Measurements from ENCODE around the gene PDLIM7.

PDLIM7 gene

DNA sequence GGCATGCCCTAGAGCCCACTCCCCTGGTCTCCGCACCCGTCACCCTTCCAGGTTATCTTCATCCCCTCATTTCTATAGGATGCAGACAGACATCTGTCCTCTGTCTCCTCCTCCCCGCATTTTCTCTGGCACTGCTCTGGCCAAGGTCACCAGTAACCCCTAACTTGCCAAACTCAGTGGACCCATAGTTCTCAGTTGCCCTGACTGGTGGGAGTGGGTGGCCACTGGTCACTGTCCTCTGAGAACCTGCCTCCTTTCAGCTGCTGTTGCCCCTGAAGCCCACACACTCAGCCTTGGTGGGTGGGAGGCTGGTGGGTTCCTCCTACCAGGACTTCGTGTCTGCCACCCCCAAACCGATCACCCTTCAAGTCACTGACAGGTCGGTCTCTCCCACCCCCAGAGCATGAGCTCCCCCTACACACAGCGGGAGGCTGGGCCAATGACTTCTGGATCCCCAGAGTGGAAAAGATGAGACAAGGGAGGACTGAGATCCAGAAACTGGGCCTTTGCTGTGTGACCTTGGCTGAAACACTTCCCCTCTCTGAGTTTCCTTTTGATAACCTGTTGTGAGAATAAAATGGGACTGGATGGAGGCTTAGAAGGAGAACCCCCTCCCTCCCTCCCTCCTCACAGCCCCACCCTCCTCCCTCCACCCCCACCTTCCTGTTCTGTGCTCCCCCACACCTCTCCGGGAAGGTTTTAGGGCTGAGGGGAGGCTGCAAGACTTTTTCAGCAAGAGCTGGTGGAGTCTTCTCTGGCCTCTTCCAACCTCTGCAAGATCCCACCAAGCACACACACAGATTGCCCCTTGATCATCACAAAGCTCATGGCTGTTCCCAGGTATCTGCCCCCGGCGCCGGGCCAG is 21.6 kb downstream of the PDLIM7 start:
- DNase-seq = peak in 8 of 56 donors; percentile 18 to 45 (median 33)

DNA sequence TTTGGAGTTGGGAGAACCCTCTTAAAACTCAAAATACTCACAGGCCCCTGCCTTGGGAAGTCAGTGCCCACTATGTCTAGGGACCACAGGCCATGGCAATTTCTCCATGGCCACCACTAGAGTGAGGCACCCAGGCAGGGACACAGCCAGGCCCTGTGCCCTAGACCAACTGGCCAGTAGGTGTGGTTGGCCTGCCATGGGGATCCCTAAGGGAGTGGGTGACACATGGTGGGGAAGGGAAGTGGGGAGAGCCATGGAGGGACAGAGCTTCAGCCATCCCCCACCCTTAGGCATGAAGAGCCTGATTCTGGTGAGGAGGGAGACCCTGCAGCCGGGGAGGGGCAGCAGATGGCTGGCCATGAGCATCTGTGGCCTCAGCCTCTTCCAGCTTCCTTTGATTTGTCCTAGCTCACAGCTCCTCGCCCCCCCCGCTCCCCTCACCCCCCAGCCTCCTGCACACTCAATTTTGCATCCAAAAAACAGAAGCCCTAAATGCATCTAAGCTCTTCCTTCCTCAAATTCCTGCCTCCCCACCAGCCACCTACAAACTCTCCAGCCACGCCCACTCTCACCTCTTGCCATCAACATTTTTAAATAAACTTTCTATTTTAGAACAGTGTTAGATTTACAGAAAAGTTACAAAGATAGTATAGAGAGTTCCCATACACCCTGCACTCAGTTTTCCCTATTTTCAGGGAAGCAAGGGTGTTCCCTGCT is 22.4 kb downstream of the PDLIM7 start:
- no peak for DNase-seq

DNA sequence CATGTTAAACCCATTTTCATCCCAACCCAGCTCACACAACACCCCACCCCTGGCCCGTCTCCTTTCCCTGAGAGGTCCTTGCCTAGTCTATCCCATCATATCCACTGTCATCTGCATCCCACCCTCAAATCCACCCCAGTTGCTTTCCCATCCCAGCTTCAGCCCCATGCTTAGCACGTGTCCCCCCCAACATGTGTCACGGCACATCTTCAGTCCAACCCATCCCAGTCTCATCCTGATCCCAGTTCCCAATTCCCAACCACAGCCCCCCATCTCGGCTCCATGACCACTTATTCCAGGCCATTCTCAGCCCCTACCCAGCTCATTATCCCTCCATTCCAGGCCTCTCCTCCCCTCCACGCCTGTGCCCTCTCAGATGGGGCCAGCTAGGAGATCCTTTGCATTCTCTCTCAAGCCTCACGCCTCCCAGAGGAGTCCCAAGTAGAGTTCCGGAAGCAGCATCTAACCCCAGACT is 23.4 kb downstream of the PDLIM7 start:
- DNase-seq = no peak

DNA sequence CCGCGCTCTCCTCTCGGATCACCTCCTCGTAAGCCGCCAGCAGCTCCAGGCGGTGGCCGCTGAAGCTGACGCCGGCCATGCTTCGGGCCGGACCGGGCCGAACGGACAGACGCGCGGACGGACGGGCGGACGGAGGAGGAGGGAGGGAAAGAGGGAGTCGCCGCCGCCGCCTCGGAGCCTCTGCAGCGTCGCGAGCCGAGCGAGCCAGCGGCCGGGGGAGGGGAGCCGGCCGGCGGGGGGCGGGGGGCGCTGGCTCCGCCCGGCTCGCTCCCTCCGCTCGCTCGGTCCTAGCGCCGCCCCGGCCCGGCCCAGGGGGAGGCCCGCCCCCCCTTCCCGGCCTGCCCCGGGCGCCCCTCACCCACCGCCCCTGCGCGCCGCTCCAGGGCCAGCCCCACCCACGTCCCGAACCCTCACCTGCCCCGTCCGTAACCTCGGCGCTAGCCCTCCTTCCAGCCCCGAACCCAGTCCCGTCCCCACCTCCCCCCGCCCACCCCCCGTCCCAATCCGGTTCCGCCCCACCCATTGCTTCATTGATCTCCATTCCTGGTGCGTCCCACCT is 23.9 kb downstream of the PDLIM7 start, which contains the start of gene DBN1:
Gene DBN1, minus strand, starts transcription at position 192 of the 559 bp plus-strand sequence. Its CDS starts 113 bp downstream, at position 79.
- DNase-seq = peak in 10 of 56 donors; percentile 15 to 61 (median 32)

DNA sequence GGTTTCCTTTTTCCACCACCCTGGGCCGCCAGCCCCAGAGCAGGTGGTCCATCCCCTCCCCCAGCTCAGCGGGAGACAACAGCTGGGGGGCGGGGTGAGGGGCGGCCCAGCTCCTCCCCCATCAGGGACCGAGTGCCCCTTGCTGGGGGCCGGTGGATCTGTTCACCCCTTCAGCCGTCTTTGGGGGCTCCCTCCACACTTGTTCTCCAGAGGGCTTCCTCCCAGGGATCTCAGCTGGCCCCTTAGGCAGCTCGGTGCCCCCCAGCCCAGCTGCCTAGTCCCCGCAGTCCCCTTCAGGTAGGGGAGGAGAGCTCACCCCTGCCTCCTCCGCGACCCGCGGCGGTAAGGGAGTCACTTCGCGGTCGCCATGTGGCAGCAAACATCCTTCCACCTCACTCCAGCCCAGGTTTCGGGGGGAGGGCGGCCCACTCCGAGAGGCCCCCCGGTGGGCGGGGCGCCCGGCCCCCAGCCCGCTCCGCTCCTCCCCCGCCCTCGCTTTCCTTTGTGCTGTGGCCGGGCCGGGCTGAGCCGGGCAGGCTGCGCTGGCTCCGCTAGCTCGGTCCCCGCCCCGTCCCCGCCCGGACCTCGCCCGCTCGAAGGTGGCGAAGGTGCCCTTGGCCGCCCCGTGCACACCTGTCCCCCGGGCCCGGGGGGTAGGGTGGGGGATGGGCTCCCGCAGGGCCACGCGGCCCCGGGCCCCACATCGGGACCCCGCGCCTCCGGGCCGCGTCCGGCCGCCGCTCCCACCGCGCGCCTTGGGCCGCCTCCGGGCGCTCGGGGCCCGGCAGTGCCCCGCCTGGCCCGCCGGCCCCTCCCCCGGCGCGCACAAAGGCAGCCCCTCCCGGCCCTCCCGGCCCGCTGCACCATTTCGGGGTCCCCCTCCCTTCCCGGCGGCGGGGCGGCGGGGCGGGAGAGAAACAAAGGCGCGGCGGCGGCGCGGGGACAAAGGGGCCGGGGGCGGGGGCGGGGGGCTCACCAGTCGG is 24.7 kb downstream of the PDLIM7 start:
- DNase-seq = peak in 1 of 56 donors; percentile 32

DNA sequence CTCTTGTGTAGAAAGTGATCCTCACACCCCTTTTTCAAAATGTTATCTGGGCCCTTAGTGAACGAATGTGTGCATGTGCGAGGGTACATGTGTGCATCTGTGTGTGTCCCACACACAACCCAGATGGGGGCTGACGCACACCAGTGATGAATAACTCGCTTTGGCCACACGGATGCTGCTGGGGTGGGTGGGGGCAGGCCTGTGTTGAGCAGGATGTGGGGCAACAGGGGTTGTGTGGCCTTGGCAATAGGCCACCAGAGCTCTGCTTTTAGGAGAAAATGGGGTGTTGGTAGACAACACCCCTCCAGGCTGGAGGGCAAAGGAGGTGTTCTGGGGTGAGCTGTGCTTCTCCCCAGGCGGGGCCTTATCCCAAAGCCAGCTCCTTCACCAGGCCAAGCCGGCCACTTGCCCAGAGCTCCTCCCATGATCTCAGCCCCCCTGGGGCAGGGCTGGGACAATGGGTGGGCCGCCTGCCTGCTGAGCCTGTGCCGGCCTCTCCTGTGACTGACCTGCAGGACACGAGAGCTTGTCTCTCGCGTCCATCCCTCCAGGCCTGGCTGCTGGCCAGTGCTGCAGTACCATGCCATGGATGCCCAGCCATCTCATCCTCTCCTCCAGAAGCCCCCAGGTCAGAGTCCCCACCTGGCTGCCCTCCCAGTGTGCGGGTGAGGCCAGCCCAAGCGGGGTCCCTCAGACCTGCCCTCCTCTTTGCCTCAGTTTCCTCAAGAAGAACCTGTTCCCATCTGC is 25.6 kb downstream of the PDLIM7 start:
- DNase-seq = no peak

DNA sequence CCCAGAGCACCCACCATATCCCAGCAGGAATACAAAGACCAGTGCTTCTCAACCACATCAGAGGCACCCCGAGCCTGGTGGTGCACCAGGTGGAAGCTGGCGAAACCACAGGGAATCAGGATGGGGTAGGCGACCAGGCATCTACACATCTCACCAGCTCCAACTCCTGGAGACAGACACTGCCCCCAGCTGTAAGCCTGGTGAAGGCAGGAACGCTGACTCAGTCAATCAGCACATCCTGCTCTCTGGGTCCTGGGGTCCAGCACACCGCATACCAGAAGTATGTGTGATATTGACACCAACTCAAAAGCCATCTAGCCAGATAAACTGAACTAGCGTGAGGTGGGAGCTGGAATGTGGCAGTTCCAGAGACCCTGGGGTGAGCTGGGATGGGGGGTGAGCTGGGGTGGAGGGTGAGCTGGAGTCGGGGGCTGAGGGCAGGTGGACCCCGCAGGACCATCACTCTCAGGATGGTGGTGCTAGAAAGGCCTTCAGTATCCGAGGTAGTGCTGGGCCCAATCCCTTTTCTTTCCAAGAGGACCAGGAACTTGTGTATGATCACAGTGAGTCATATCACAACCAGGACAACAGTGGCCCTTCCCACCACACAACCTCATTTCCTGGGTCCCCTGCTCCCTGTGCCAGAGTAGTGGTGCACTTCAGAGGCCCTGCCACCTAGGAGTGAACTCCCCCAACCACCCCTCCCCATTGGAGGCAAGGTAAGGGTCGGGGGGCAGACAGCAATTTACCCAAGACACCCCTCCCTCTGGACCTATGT is 26.5 kb downstream of the PDLIM7 start:
- DNase-seq = no peak

DNA sequence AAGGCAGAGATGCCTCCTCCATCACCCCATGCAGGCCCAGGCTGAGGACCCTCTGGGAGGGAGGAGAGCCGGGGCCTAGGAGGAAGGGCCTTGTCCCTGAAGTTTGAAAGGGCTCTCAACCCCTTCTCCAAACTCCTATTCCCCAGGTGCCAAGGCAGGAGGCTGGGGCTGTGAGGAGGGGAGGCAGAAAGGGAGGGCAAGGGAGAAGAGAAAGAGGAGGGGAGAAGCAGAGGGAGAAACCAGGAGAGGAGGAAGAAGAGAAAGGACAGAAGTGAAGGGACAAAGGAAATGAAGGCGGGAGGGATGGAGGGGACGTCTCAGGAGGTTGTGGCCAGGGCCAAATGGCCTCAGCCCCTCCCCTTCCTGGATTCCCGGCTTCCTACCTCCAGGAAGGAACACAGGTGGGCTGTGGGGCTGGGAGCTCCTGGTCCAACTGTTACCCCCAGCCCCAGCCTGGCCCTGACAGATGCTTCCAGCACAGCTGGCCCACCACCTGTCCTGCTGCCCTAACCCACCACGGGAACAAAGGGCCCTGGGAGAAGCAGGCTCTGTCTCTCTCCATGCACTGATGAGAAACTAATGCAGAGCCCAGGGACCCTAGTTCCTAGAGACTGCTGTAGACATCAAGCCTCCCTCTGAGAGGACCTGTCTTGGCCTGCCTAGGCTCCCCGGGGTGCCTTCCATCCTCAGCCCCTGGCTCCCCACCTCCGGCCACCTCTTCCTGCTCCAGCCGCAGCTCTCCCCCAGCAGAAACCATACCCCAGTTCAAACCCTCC is 27.5 kb downstream of the PDLIM7 start:
- no peak for DNase-seq

DNA sequence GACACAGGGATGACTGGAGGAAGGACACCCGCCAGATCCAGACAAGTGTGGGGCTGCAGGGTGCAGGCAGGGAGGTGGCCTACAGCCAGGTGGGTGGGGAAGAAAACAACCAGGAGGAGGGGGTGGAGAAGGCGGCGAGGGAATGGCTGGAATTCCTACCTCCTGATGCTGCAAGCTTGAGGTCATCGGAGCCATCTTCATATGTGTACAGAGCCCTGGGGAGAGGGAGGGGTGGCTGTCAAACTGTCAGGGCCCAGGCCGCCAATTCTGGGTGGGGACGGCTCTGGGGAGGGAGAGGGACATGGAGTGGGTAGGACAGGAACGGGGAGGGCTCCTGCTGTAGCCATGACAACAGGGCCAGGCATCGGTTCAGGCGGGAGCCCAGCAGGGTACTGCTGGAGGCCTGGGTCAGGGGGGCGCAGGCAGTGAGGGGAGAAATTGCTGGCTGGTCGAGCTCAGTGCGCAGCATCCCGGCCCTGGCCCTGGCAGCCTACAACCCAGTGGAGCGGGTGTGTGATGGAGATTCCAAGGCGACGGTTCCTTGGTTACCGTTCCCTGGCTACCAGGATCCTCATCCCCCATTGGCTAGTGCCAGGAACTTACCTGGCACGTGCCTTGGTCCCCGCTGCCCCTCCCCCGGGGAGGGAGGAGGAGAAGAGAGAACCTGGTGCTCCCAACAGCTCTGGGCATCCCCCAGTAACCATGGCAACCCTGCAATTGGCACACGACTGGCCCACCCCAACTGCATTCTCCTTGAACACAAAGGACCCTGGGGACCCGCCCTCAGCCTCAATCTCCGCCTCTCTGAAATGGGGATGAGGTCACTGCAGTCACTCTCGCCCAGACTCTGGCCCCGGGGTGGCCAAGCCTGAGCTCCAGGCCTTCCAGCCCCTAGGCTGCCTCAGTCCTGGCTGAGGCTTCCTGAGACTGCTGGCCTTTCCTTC is 28.4 kb downstream of the PDLIM7 start:
- peak in 46 of 56 donors; percentile 18 to 88 (median 64) for DNase-seq

DNA sequence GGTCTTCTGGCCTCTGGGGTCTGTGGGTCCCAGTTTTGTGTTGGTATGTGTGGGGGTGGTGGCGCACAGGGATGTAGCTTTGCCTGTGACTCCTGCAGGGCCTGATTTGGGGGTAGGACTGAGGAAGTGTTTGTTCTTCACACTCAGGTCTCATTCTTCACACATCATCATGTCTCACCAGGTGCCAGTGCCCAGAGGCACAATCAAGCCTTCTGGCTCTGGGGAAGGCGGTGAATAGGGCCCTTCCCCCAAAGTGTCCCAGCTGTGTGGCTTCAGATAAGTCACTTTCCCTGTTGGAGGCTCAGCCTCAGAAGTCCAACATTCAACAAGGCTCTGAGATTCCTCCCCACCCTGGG is 29.1 kb downstream of the PDLIM7 start:
- no peak for DNase-seq

DNA sequence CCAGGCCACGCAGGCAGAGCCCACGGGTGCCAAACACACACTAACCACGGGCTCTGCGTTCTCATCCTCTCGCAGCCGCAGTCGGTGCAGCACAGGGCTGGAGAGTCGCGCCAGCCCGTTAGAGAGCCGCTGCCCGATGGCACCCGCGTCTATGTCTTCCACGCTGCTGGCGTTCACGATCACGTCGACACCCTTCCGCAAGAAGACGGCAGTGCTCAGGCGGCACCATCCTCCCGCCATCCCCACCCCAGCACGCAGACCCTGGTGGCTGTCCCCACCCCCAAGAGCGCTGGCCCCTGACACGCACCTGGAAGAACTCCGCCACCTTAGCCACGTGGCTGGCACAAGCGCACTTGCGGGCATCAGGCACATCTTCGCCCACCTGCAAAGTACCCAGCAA is 30.0 kb downstream of the PDLIM7 start:
- DNase-seq = no peak

DNA sequence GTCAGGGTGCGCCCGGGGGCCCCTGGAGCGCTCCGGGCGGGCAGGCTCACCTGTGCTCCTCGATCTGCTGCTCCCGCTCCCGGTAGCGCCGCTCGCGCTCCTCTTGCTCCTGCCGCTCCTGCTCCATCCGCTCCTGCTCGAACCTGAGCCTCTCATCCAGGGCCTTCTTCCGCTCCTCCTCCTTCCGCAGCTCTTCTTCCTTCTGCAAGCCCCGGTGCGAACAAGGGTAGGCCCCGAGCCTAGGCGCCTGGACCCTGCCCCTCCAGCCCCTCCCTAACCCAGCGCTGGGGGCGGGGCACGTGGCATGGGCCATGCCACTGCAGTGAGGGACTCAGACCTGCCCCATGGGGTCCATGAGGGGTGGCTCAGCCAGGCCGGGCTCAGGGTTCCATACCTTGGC is 30.5 kb downstream of the PDLIM7 start:
- DNase-seq = no peak

DNA sequence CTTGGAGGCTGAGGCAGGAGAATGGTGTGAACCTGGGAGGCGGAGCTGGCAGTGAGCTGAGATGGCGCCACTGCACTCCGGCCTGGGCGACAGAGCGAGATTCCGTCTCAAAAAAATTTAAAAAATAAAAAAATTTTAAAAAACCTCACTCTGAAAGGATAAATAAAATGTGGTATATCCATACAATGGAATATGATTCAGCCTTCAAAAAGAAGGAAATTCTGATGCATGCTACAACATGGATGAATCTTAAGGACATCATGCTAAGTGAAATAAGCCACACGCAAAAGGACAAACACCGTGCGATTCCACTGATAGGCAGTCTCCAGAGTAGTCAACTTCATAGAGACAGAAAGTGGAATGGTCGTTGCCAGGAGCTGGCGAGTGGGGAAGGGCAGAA is 32.4 kb downstream of the PDLIM7 start:
- DNase-seq = no peak

DNA sequence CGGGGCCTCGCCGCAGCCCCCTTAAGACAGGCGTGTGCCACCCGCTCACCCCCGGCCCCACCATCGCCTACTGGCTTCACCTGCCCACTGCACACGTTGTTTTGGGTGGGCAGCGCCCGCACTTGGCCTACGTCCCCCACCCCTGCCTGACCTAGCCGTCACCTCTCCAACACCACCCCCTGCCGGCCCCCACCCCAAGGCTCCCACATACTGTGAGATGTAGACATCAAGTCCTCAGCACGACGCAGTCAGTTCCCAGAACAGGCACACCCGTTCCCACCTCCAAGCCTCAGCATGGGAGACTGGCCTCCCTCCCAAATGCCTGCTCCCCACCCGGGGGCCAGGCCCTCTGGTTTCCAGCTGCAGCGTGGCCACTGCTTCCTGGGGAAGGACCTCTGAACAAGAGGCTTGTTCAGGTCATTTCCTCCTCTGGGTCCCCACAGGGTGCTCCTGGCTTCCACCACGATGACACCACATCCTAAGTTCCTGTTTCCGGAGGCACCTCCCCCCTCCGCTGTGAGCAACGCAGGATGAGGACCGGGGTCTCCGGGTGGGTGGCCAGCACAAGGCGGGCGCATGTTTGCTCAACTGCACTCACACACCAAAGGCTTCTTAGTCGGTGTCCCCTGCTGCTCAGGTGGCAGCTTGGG is 35.3 kb downstream of the PDLIM7 start:
- peak in 6 of 56 donors; percentile 17 to 49 (median 30) for DNase-seq

DNA sequence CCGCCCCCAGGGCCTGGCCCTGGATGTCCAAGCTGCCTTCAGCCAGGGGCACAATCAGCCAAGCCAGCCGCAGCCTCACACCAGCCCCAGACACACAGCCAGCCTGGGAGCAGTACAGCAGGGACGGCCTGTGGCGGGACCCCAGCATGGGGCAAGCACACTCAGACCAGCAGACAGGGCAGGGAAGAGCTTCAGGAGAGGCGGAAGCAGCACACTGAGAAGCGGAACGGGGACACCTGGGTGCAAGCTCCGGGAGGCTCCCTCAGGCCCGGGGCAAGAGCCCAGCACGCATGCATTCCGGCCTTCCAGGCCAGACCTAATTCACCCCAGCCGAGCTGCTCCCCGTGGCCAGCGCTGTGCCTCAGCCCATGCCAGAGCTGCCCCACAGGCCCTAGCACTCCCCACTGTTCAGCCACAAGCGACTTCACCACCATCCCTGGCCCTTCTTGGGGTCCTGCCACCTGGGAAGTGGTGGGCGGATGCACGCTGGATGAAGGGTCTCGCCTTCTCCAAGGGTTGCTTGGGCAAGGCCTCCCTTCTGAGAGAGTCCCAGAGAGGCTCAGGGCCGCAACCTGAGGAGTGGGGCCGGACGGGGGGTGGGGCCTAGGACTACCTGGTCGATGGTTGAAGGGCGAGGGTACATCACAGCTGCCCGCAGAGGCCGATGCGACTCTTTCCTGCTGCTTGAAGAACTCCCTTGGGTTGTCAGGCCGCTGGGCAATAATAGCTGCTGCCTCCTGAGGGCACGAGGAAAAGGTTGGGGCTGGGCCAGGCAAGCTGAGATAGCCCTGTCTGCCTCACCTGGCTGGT is 37.4 kb downstream of the PDLIM7 start:
- no peak for DNase-seq

DNA sequence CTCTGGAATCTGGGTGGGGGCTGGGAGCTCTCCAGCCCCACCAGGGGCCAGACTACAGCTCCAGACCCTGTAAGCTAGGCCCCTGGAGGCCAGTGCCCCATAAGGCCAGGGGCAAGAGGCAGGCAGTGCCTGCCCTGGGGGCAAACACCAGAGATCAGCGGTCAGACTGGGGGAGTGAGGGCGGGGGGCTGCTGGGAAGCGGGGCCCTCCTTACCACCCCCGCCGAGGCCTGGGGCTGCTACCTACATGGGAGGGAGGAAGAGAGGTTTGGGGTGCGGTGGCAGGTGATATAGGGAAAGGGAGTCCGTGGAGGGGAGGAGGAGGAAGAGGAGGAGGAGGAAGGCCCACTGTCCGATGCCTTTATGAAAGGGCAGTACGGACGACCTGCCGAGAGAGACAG is 38.0 kb downstream of the PDLIM7 start:
- no peak for DNase-seq
